Measurements from ENCODE around the gene AARS2. TPM values are rescaled to one million over a fixed set of nuclear protein-coding genes. Genes with fewer than 3 reads are reported as not detected.

Gene AARS2
- total RNA-seq, 4 donors from 2014 or later, result 5.9 to 15.7 (median 12.8) TPM

DNA sequence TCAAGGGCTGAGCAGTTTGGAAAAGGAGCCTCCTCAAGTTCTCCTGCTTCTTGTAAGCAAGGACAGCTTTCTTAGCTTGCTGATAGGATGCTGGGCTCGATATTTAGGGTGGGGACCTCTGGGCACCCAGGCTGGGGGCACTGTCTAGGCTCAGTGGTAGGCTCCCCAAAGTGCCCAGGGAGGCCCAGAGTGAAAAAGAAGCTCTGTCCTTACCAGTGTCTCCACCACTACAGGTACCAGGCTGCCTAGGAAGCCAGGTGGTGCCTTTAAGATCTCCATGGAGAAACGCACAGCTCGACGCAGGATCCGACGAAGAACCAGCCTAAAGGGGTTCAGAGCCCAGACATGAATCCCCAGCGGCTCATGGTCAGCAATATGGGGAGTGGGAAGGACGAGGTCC is 6.4 kb downstream of the AARS2 start:
- 88 to 92% methylated on average over 8 of the region's 8 CpGs for WGBS, 2 donors
- intact Hi-C loops (cut with DNase I; ENCODE audit: low total_unique reads), result no loop called here

DNA sequence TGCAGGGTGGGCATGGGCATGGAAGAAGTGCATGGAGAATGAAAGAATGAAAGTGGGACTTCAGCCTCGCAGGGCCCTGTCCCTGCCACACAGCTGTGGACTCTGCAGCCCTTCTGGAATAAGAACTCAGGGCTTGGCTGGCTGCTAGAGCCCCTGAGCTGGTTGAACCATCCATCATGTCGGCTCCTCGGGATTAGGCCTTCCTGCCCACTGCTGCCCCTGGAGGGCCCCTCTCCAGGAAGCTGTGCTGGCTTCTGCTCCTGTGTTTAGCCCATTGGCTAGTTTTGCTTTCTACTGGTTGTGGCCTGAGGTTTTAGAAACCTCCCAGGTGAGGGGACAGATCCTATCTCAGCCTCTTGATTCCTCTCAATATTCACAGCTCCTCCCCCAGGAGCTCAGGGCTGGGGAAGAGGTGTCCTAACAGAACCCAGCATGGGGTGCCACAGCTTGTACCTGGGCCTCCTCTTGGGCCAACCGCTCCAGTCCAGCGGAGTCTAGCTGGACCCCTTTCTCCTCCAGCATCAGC is 7.9 kb downstream of the AARS2 start:
- WGBS, 2 donors, result 89 to 92% methylated on average over 5 of the region's 5 CpGs
- no peak for DNase-seq (ENCODE audit: low spot score in 2 of 2)
- intact Hi-C loops (cut with DNase I; ENCODE audit: low total_unique reads), result no loop called here
- TF ChIP-seq, protein P1, sequence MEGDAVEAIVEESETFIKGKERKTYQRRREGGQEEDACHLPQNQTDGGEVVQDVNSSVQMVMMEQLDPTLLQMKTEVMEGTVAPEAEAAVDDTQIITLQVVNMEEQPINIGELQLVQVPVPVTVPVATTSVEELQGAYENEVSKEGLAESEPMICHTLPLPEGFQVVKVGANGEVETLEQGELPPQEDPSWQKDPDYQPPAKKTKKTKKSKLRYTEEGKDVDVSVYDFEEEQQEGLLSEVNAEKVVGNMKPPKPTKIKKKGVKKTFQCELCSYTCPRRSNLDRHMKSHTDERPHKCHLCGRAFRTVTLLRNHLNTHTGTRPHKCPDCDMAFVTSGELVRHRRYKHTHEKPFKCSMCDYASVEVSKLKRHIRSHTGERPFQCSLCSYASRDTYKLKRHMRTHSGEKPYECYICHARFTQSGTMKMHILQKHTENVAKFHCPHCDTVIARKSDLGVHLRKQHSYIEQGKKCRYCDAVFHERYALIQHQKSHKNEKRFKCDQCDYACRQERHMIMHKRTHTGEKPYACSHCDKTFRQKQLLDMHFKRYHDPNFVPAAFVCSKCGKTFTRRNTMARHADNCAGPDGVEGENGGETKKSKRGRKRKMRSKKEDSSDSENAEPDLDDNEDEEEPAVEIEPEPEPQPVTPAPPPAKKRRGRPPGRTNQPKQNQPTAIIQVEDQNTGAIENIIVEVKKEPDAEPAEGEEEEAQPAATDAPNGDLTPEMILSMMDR (IDR thresholded peaks at IDR 0.05), result no peak
- no peak overlapping the region for H3K4me3 ChIP-seq (ENCODE audit: low read depth, poor library complexity, severe bottlenecking)

More for the DNA sequence above, 6.4 kb downstream of the AARS2 start:
- DNase-seq (ENCODE audit: low spot score in 2 of 2), result no peak
- no peak for TF ChIP-seq POLR2A (IDR thresholded peaks at IDR 0.05)
- TF ChIP-seq, protein P1 (IDR thresholded peaks at IDR 0.05), result no peak
- H3K4me3 ChIP-seq (ENCODE audit: low read depth, poor library complexity, severe bottlenecking), result no peak overlapping the region

DNA sequence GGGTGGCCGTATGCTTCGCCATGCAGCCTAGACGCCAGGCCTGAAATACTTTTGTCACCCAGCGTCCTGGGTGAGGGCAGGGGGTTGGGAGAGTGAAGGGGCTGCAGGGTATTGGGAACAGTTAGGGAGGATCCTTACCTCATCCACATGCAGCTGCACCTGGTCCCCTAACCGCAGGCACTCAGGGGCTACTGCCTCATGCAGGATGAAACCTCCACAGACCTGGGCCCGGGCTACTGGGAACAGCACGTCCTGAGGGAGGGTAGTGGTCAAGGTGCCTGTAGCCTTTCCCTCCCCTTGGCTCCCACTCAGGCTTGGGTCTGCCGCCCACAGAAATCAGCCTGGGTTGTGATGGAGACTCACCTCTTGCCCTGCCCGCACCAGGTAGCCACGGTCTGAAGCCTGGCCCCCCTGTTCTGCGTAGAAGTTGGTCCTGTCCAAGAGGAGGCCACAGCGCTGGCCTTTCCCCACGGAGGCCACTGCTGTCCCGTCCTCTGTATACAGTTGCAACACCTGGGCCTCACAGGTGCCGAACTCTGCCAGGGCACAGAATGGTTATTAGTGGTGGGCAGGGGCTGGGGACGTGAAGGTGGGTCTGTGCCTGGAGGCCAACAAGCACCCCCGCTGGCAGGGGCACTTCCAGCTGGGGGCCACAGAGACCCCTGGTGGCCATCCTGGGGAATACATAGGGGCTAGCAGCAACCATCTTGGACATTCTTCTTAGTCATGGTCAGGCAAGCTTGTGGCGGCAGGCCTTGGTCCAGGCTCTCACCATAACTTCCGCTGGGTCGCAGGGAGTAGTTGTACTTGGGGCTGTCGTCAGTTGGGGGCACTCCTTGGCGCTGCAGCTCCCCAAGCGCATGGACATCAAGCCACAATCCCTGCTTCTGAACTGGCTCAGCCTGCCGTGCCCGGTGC is 8.6 kb downstream of the AARS2 start:
- WGBS, 2 donors, result 84% methylated on average over 18 to 22 of the region's 25 CpGs
- intact Hi-C loops (cut with DNase I; ENCODE audit: low total_unique reads), result no loop called here
- DNase-seq (ENCODE audit: low spot score in 2 of 2), result no peak
- no peak for TF ChIP-seq POLR2A (IDR thresholded peaks at IDR 0.05)
- TF ChIP-seq, protein P1 (IDR thresholded peaks at IDR 0.05), result no peak
- no peak overlapping the region for H3K4me3 ChIP-seq (ENCODE audit: low read depth, poor library complexity, severe bottlenecking)

DNA sequence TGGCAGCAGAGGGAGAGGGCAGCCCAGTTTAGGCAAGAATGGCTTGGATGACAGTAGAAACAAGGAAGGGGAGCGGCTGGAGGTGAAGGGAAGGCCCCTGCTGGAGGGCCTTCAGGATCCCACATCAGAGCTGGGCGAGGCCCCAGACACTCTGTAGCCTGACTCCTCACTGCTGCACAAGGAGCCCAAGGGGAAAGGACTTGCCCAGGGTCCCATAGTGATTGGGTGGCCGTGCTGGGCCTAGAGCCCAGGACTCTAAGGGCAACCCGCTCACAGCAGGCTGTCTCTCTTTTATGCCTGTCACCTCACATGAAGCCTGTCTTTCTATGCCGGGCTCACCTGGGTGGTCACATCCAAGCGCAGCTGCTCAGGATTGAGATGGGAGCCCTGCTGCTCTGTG is 9.3 kb downstream of the AARS2 start:
- no peak overlapping the region for H3K4me3 ChIP-seq (ENCODE audit: low read depth, poor library complexity, severe bottlenecking)
- 94 to 95% methylated on average over 6 of the region's 6 CpGs for WGBS, 2 donors
- intact Hi-C loops (cut with DNase I; ENCODE audit: low total_unique reads), result no loop called here
- TF ChIP-seq, protein P1 (IDR thresholded peaks at IDR 0.05), result no peak
- no peak for TF ChIP-seq POLR2A (IDR thresholded peaks at IDR 0.05)
- DNase-seq (ENCODE audit: low spot score in 2 of 2), result no peak

DNA sequence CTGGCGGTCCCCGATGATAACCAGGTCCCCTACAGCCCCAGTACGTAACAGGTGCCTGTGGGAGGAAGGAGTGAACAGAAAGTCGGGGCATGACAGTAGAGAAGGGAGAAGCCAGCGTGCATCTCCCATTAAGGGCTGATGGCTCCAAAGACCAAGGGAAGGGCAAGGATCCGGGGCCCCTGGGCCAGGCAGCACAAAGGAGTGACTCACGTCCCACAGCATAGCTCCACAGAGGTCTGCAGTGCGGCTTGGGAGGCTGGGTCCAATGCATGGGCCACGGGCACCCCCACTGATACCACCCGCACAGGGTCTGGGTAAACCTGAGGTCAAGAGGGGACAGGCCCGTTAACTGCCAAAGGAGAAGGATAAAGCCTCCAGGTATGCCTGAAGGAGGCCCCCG is 10.3 kb downstream of the AARS2 start:
- TF ChIP-seq POLR2A (IDR thresholded peaks at IDR 0.05), result no peak
- TF ChIP-seq, protein P1 (IDR thresholded peaks at IDR 0.05), result no peak
- no peak for DNase-seq (ENCODE audit: low spot score in 2 of 2)
- intact Hi-C loops (cut with DNase I; ENCODE audit: low total_unique reads), result no loop called here
- no peak overlapping the region for H3K4me3 ChIP-seq (ENCODE audit: low read depth, poor library complexity, severe bottlenecking)
- WGBS, 2 donors, result 88 to 97% methylated on average over 10 to 12 of the region's 12 CpGs
